ENCODE measurements around the gene HAUS7.

The HAUS7 gene

GRCh38 chrX:153470411-153471363 lies at the start of gene HAUS7:
Gene HAUS7, minus strand, starts transcription at chrX:153470576. Its CDS starts 19 bp downstream, at chrX:153470557.
- peak; percentile 69 to 70 for DNase-seq

DNA sequence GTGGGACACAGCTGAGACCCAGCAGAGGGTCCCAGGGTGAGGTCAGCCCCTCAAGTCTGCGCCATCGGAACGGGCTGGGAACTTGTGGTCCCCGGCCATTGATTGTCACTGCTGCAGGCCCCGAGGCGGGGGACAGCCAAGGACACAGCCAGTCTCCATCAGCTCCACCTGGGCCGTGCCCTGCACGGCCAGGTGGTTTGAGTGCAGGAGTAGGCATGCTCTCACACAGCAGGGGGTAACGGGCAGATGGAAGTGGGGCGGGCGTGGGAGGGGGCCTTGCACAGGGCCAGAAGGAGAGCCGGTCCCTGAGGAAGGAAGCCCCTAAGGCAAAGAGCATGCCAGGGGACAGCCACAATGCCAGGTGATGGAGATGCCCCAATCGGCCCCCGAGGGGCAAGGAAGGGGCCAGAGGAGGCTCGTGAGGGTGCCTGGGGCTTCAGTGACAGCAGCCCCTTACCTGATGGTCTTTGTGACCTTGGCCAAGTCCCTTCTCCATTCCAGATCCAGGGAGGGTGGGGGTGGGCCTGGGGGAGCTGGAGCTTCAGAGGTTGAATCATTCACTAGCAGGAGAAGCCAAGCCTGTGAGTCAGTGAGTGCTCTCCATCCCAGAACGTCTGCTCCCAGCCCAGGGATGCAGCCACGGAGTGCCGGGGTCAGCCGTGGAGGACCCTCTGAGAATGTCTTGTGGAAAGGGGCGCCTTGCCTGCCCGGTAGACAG lies 49.4 kb upstream of the HAUS7 start:
- no peak for DNase-seq

- no peak for DNase-seq
Observed at GRCh38 chrX:153517946-153518834, 47.8 kb upstream of the HAUS7 start.

- no peak for DNase-seq
Observed at GRCh38 chrX:153517423-153517822, 47.0 kb upstream of the HAUS7 start, which contains the start of gene ATP2B3. Gene ATP2B3, plus strand, starts transcription at chrX:153517642. Its CDS starts 18,606 bp downstream, at chrX:153536248.

DNA sequence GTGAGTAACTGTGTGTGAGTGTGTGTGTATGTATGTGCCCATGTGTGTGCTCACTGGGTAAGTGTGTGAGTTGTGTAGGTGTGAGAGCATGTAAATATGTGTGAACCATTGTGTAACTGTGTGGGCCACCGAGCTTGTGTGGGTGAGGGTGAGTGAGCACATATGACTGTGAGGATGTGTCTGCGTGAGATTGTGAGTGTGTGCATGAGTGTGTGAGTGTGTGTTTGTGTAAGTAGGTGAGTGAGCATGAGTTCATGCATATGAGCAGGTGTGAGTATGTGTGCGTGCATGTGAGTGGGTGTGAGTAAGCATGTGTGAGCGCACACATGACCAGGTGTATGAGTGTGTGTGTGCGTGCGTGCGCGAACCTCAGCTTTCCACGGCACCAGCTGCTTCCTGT lies 45.7 kb upstream of the HAUS7 start:
- no peak for DNase-seq

DNA sequence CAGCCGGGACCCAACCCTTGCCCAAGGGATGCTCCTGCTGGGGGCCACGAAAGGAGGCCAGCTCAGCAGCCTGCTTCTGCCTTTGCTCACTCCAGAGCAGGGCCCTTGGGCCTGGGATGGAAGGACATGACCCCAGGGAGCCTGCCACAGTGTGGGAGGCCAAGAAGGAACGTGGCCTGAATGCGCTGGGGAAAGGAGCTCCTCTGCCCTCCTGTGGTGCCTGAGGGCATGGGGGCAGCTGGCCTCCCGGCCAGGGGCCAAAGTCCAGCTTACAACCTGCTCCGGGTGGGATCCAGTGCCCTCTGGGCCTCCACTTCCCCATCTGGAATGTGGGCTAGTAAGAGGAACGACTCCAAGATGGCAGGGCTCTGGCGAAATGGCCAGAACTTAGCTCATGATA lies 45.1 kb upstream of the HAUS7 start:
- no peak for DNase-seq

DNA sequence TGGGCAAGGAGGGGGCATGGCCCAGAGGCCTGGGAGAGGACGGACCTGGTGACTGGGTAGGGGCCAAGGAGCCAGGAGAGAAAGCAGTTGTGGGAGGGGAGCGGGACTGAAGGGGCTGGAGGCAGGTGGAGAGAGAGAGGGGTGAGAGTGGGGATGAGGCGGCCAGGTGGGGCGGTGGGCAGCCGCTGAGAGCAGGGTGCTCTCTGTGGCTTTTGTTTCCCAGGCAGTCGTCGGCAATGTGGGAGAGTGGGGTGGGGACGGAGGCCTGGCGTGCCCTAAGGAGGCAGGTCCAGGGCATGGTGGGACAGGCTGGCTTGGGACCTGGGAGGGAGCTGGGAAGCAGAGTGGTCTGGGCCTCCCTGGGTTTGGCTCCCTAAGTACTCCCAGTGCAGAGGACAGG lies 43.9 kb upstream of the HAUS7 start:
- DNase-seq: no peak

DNA sequence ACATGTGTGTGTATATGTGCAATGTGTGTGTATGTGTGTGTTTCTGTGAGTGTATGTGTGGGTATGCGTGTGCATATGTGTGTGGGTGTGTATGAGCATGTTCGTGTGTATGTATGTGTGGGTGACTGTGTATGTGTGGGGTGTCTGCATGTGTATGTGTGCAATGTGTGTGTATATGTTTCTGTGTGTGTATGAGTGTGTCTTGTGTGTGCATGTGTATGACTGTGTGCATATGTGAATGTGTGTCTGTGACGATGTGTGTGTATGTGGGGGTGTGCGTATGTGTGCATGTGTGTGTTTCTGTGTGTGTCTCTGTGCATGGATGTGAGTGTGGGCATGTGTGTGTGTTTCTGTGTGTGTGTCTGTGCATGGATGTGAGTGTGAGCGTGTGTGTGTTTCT lies 42.9 kb upstream of the HAUS7 start:
- no peak for DNase-seq

DNA sequence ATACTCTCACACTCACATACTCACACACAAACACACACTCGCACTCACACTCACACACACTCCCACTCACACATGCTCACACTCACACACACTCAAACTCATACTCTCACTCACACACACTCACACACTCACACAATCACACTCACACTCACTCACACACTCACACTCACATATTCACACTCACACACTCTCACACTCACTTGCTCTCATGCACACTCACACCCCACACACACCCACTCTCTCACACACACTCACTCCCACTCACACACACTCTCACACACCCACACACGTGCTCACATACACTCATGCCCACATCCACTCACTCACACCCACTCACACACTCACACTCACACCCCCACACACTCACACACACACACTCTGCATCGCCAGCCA lies 42.1 kb upstream of the HAUS7 start:
- DNase-seq: no peak

DNA sequence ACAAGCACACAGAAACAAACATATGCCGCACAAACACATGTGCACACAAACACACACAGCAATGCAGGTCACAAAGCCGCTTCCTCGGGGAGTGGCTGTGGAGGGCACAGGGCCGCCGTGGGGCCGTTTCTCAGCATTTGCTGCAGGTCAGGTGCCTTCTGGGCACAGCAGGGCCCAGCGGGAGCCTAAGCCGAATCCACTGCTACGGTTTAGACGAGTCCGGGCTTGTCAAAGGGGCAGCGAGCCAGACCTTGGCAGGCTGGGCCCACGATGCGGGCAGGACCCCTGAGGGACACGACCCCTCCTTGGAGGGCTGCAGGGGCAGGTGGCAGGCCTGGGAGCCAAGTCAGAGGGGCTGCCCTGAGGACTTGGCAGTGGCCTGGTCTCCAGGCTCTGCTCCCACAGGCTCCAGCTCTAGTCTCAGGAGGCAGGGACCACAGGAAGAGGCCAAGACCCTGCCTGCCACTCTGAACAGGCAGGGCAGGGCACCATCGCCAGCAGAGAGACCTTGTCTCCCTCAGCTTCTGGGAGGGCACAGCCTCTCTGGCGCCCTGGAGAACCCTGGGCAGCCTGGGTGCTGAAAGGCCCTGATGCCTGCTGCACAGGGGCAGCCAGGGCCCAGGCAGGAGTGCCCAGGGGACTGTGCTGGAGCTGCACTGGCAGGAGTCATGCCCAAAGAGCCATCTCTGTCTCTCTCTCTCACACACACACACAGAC lies 41.6 kb upstream of the HAUS7 start:
- DNase-seq: no peak

DNA sequence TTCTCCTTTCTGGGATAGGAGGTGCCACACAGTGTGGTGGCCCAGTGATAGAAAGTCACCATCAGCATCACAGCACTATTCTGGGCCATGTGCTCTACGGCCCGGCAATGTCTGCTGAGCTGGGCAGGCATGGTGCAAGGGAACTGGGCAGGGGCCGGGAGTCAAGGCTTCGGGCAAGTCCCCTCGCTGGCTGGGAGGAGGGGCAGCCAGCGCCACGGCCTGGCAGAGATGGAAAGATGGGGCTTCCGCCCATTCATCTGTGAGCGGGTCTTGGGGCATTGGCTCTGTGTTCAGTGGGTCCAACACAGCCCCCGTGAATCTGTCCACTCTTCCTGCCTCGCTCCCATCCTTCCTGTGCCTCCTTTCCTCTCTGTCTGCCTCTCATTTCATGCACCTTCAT lies 40.0 kb upstream of the HAUS7 start:
- DNase-seq: no peak

GRCh38 chrX:153509592-153509991 lies 39.2 kb upstream of the HAUS7 start:
- DNase-seq: no peak

GRCh38 chrX:153507484-153508178 lies 37.3 kb upstream of the HAUS7 start:
- DNase-seq: peak; percentile 22 to 36

DNA sequence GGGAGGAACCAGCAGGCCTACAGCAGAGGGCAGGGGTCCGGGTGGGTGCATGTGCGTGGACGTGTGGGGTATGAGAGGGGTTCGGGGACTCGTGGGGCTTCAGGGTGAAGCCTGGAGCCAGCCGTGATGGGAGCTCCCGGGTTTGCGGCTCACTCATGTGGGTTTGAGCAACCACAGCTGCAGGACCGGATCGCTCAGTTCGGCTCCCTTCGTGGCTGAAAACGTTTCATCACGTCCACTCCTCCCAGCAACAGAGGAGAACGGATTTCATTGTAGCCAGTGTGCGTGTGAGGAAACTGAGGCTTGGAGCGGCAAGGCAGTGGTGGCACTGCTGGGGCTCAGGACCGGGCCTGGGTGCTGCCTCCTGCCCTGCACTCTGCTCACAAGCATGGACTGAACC lies 35.0 kb upstream of the HAUS7 start:
- no peak for DNase-seq

DNA sequence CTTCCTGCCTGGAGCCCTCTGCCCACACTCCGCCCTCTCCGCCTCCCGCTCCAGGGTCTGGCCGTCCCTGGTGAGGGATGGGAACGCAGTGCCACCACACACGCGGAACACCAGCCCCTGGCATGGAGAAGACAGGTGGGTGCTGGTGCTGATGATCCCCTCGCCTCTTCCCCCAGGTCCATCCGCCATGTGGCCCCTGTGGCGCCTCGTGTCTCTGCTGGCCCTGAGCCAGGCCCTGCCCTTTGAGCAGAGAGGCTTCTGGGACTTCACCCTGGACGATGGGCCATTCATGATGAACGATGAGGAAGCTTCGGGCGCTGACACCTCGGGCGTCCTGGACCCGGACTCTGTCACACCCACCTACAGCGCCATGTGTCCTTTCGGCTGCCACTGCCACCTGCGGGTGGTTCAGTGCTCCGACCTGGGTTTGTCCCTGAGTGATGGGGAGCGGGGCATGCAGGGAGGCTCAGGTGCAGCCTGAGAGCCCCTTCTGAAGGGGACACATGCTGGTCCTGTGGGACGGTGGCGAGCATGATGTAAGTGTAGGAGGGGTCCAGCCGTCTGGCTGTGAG lies 34.2 kb upstream of the HAUS7 start:
- DNase-seq: no peak

DNA sequence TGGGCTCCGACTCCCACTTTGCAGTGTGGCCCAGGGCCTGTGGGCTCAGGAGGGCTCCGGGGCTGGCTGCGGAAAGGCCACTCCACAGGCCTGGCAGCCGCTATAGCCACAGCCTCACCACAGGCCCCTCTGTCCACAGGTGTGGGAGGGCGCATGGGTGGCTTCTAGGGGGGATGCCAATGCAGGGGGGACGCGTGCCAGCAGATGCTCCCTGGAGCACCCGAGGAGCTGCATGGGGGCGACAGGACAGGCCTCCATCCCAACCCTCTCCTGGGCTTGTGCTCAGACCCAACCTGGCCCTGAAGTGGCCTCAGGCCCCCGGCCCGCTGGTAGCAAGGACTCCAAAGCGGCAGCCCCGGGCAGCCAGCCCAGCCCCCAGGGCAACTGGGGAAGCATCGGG lies 32.4 kb upstream of the HAUS7 start:
- no peak for DNase-seq

- DNase-seq: no peak
Observed at GRCh38 chrX:153502131-153502530, 31.8 kb upstream of the HAUS7 start.

- no peak for DNase-seq
Observed at GRCh38 chrX:153501530-153501929, 31.2 kb upstream of the HAUS7 start.

DNA sequence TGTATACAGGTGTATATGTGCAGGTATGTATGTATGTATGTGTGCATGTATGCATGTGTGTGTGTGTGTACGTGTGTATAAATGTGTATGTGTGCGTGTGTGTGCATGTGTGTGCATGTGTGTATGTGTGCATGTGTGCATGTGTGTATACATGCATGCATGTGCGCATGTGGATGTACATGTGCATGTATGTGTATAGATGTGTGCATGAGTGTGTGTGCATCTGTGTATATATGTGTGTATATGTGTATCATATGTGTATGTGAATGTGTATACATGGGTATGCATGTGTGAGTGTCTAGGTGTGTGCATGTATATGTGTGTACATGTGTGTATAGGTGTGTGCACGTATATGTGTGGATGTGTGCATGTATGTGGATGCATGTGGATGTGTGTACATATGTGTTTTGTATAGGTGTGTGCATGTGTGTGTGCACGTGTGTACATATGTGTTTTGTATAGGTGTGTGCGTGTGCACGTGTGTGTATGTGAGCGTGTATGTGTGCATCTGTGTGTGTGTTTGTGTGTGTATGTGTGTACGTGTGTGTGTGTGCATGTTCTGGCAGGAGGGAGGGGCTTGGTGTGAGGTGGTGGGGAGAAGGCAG lies 30.4 kb upstream of the HAUS7 start:
- DNase-seq: no peak

GRCh38 chrX:153499876-153500275 lies 29.5 kb upstream of the HAUS7 start:
- no peak for DNase-seq

DNA sequence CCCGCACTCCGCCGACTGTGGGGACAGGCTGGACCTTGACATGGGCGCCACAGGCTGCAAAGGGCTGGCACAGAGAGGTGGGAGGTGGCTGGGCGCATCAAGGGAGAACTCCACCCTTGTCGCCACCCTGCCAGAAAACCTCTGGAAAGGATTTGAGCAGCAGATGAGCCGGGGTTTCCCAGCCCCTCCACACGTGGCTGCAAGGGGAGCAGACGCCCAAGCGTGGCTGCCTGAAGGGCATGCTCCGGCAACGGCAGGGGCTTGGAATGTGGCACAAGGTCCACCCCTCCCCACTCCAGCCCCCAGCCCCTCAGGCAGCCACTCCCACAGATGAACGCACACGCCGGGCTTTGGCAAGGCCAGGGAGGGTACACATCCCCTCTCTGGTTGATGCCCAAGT lies 29.0 kb upstream of the HAUS7 start:
- DNase-seq: no peak

Measured in AML-193 (cell line).